Measurements from ENCODE around the gene RAB36. TPM values are rescaled to one million over a fixed set of nuclear protein-coding genes. Genes with fewer than 3 reads are reported as not detected.

RAB36 gene
- total and polyA plus RNA-seq, 4 donors, result 4.4 to 27.5 (median 9.6) TPM

- peak overlapping the region in 1 of 2 donors; percentile 26 for H3K27ac ChIP-seq (ENCODE audit: low read depth in 1 of 2, low read length in 1 of 2)
- WGBS, 2 donors, result 48 to 64% methylated on average over 8 of the region's 8 CpGs
- H3K9me3 ChIP-seq (ENCODE audit: control insufficient read depth in 4 of 4, insufficient read depth in 3 of 4, low read length in 3 of 4), result no peaks in the 10 kb centered on the region
- no peak for TF ChIP-seq CTCF (IDR thresholded peaks at IDR 0.05; ENCODE audit: control extremely low read depth, extremely low read depth)
- no peaks in the 10 kb centered on the region for H3K36me3 ChIP-seq (ENCODE audit: control insufficient read depth in 4 of 4, insufficient read depth in 4 of 4, low read length in 4 of 4)
- DNase-seq (no peak), ATAC-seq (ENCODE audit: insufficient read depth, low FRiP score) (no peak)
- no peaks in the 10 kb centered on the region for H3K27me3 ChIP-seq (ENCODE audit: control insufficient read depth in 3 of 3, insufficient read depth in 3 of 3, low read length in 2 of 3)
- H3K4me1 ChIP-seq (ENCODE audit: control insufficient read depth in 5 of 5, insufficient read depth in 5 of 5, low read length in 5 of 5), result peaks cover 0 to 21% (median 12%) of the 10 kb centered on the region in 5 donors
- H3K9ac ChIP-seq (ENCODE audit: insufficient read depth in 1 of 2, low read length in 2 of 2), result no peak overlapping the region
- H3K4me3 ChIP-seq, result no peak overlapping the region
These were observed 52.6 kb downstream of the RAB36 start for GRCh38 chr22:23197836-23198235.

GRCh38 chr22:23199159-23199558, 53.9 kb downstream of the RAB36 start:
- TF ChIP-seq CTCF (IDR thresholded peaks at IDR 0.05; ENCODE audit: control extremely low read depth, extremely low read depth), result no peak
- ATAC-seq (ENCODE audit: insufficient read depth, low FRiP score) (no peak), DNase-seq (no peak)
- H3K36me3 ChIP-seq (ENCODE audit: control insufficient read depth in 4 of 4, insufficient read depth in 4 of 4, low read length in 4 of 4), result no peaks in the 10 kb centered on the region
- H3K9me3 ChIP-seq (ENCODE audit: control insufficient read depth in 4 of 4, insufficient read depth in 3 of 4, low read length in 3 of 4), result no peaks in the 10 kb centered on the region
- H3K27me3 ChIP-seq (ENCODE audit: control insufficient read depth in 3 of 3, insufficient read depth in 3 of 3, low read length in 2 of 3), result no peaks in the 10 kb centered on the region
- H3K4me1 ChIP-seq (ENCODE audit: control insufficient read depth in 5 of 5, insufficient read depth in 5 of 5, low read length in 5 of 5), result peaks cover 0 to 22% (median 3%) of the 10 kb centered on the region in 5 donors
- WGBS, 2 donors, result 51 to 62% methylated on average over 8 of the region's 8 CpGs
- no peak overlapping the region for H3K9ac ChIP-seq (ENCODE audit: insufficient read depth in 1 of 2, low read length in 2 of 2)
- no peak overlapping the region for H3K4me3 ChIP-seq
- peak overlapping the region in 1 of 2 donors; percentile 17 for H3K27ac ChIP-seq (ENCODE audit: low read depth in 1 of 2, low read length in 1 of 2)

DNA sequence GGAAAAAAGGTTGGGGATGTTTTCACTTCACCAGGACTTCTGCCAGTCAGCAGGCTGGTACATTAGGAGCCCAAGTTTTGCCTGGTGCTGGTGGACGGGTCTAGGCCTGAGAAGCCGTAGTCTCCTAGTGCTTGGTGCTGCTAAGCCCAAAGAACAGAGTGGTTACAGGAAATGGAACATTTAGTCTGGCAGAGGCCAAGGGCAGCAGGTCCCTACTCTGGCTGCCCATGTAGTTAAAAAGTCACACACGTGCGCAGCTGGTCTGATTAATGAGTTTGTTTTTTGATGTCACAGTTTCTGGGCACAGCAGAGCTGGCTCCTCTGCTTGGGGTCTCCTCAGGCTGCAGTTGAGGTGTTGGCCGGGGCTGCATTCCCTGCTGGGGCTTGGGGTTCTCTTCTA, 55.6 kb downstream of the RAB36 start:
- H3K36me3 ChIP-seq (ENCODE audit: control insufficient read depth in 4 of 4, insufficient read depth in 4 of 4, low read length in 4 of 4), result peaks cover 0 to 3% (median 0%) of the 10 kb centered on the region in 4 donors
- H3K4me1 ChIP-seq (ENCODE audit: control insufficient read depth in 5 of 5, insufficient read depth in 5 of 5, low read length in 5 of 5), result peaks cover 0 to 34% (median 6%) of the 10 kb centered on the region in 5 donors
- no peak for DNase-seq
- H3K9ac ChIP-seq (ENCODE audit: insufficient read depth in 1 of 2, low read length in 2 of 2), result no peak overlapping the region
- no peak overlapping the region for H3K4me3 ChIP-seq
- ATAC-seq (ENCODE audit: insufficient read depth, low FRiP score), result no peak
- no peak for TF ChIP-seq CTCF (IDR thresholded peaks at IDR 0.05; ENCODE audit: control extremely low read depth, extremely low read depth)
- no peaks in the 10 kb centered on the region for H3K9me3 ChIP-seq (ENCODE audit: control insufficient read depth in 4 of 4, insufficient read depth in 3 of 4, low read length in 3 of 4)
- WGBS, 2 donors, result 86 to 89% methylated on average over 5 of the region's 5 CpGs
- no peak overlapping the region for H3K27ac ChIP-seq (ENCODE audit: low read depth in 1 of 2, low read length in 1 of 2)
- H3K27me3 ChIP-seq (ENCODE audit: control insufficient read depth in 3 of 3, insufficient read depth in 3 of 3, low read length in 2 of 3), result no peaks in the 10 kb centered on the region

DNA sequence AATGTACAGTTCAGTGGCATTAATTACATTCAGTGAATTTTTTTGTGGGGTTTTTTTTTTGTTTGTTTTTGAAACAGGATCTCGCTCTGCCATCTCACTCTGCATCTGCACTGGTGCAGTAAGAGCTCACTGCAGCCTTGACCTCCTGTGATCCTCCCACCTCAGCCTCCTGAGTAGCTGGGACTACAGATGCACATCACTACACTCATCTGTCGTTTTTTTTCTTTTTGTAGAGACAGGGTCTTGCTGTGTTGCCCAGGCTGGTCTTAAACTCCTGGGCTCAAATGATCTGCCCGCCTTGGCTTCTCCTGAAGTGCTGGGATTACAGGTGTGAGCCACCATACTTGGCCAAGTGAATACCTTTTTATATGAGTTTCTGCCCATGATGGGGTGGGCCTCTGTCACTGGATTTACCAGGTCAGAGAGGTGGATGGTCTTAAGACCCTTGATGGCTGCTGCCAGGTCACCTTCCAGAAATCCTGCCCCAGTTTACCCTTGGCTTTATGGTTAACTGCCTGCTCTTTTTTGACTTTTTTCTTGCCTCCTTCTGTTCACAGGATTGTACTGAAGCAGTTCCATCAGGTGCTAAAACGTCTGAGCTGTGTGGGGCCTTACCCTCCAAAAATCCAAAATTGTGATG, 57.7 kb downstream of the RAB36 start:
- ATAC-seq (ENCODE audit: insufficient read depth, low FRiP score) (no peak), DNase-seq (no peak)
- Histone ChIP-seq H3K9me3 (ENCODE audit: control insufficient read depth in 4 of 4, insufficient read depth in 3 of 4, low read length in 3 of 4) (no peaks in the 10 kb centered on the region), H3K4me3 (no peak overlapping the region), H3K27me3 (ENCODE audit: control insufficient read depth in 3 of 3, insufficient read depth in 3 of 3, low read length in 2 of 3) (no peaks in the 10 kb centered on the region), H3K9ac (ENCODE audit: insufficient read depth in 1 of 2, low read length in 2 of 2) (no peak overlapping the region), H3K36me3 (ENCODE audit: control insufficient read depth in 4 of 4, insufficient read depth in 4 of 4, low read length in 4 of 4) (peaks cover 0 to 5% (median 0%) of the 10 kb centered on the region in 4 donors), H3K4me1 (ENCODE audit: control insufficient read depth in 5 of 5, insufficient read depth in 5 of 5, low read length in 5 of 5) (peaks cover 0 to 28% (median 6%) of the 10 kb centered on the region in 5 donors), H3K27ac (ENCODE audit: low read depth in 1 of 2, low read length in 1 of 2) (no peak overlapping the region)
- 82 to 85% methylated on average over 4 of the region's 4 CpGs for WGBS, 2 donors
- TF ChIP-seq CTCF (IDR thresholded peaks at IDR 0.05; ENCODE audit: control extremely low read depth, extremely low read depth), result no peak

All from lung (tissue), 12 donors.